ENCODE results near the gene ACADS.

Gene ACADS

GRCh38 chr12:120689397-120690082, 36.1 kb upstream of the ACADS start:
- H3K4me1 ChIP-seq (ENCODE audit: control insufficient read depth, insufficient read depth, low read length), result peaks cover 37% of the 10 kb centered on the region

GRCh38 chr12:120690083-120690450, 35.6 kb upstream of the ACADS start:
- Histone ChIP-seq H3K9ac (ENCODE audit: low read depth, low read length) (no peak overlapping the region), H3K27me3 (ENCODE audit: control insufficient read depth, insufficient read depth, low read length) (no peaks in the 10 kb centered on the region), H3K4me1 (ENCODE audit: control insufficient read depth, insufficient read depth, low read length) (peaks cover 37% of the 10 kb centered on the region), H3K4me3 (ENCODE audit: low read depth, low read length) (peak overlapping the region; percentile 87), H3K36me3 (ENCODE audit: control insufficient read depth, insufficient read depth, low read length) (peaks cover 9% of the 10 kb centered on the region), H3K9me3 (ENCODE audit: control insufficient read depth, insufficient read depth, low read length) (no peaks in the 10 kb centered on the region)

More at GRCh38 chr12:120689397-120690082, 36.1 kb upstream of the ACADS start:
- Histone ChIP-seq H3K9me3 (ENCODE audit: control insufficient read depth, insufficient read depth, low read length) (no peaks in the 10 kb centered on the region), H3K27me3 (ENCODE audit: control insufficient read depth, insufficient read depth, low read length) (no peaks in the 10 kb centered on the region), H3K4me3 (ENCODE audit: low read depth, low read length) (peak overlapping the region; percentile 87), H3K9ac (ENCODE audit: low read depth, low read length) (peak overlapping the region; percentile 3), H3K36me3 (ENCODE audit: control insufficient read depth, insufficient read depth, low read length) (peaks cover 4% of the 10 kb centered on the region)

- no peaks in the 10 kb centered on the region for H3K9me3 ChIP-seq (ENCODE audit: control insufficient read depth, insufficient read depth, low read length)
- H3K36me3 ChIP-seq (ENCODE audit: control insufficient read depth, insufficient read depth, low read length), result peaks cover 18% of the 10 kb centered on the region
- no peak overlapping the region for H3K9ac ChIP-seq (ENCODE audit: low read depth, low read length)
- H3K27me3 ChIP-seq (ENCODE audit: control insufficient read depth, insufficient read depth, low read length), result no peaks in the 10 kb centered on the region
- peaks cover 35% of the 10 kb centered on the region for H3K4me1 ChIP-seq (ENCODE audit: control insufficient read depth, insufficient read depth, low read length)
- H3K4me3 ChIP-seq (ENCODE audit: low read depth, low read length), result no peak overlapping the region
These were observed 34.6 kb upstream of the ACADS start for GRCh38 chr12:120690978-120691377.

- H3K4me3 ChIP-seq (ENCODE audit: low read depth, low read length), result no peak overlapping the region
- peaks cover 34% of the 10 kb centered on the region for H3K36me3 ChIP-seq (ENCODE audit: control insufficient read depth, insufficient read depth, low read length)
- H3K9ac ChIP-seq (ENCODE audit: low read depth, low read length), result no peak overlapping the region
- H3K27me3 ChIP-seq (ENCODE audit: control insufficient read depth, insufficient read depth, low read length), result no peaks in the 10 kb centered on the region
- H3K9me3 ChIP-seq (ENCODE audit: control insufficient read depth, insufficient read depth, low read length), result no peaks in the 10 kb centered on the region
- peaks cover 35% of the 10 kb centered on the region for H3K4me1 ChIP-seq (ENCODE audit: control insufficient read depth, insufficient read depth, low read length)
These were observed 33.0 kb upstream of the ACADS start for GRCh38 chr12:120692524-120693033.

- H3K9ac ChIP-seq (ENCODE audit: low read depth, low read length), result no peak overlapping the region
- H3K36me3 ChIP-seq (ENCODE audit: control insufficient read depth, insufficient read depth, low read length), result peaks cover 40% of the 10 kb centered on the region
- no peak overlapping the region for H3K4me3 ChIP-seq (ENCODE audit: low read depth, low read length)
- H3K9me3 ChIP-seq (ENCODE audit: control insufficient read depth, insufficient read depth, low read length), result no peaks in the 10 kb centered on the region
- no peaks in the 10 kb centered on the region for H3K27me3 ChIP-seq (ENCODE audit: control insufficient read depth, insufficient read depth, low read length)
- peaks cover 30% of the 10 kb centered on the region for H3K4me1 ChIP-seq (ENCODE audit: control insufficient read depth, insufficient read depth, low read length)
These were observed 31.8 kb upstream of the ACADS start for GRCh38 chr12:120693848-120694247.

GRCh38 chr12:120696626-120697025, 29.0 kb upstream of the ACADS start:
- H3K4me3 ChIP-seq (ENCODE audit: low read depth, low read length), result no peak overlapping the region
- H3K9ac ChIP-seq (ENCODE audit: low read depth, low read length), result no peak overlapping the region
- H3K36me3 ChIP-seq (ENCODE audit: control insufficient read depth, insufficient read depth, low read length), result peaks cover 61% of the 10 kb centered on the region
- H3K27me3 ChIP-seq (ENCODE audit: control insufficient read depth, insufficient read depth, low read length), result no peaks in the 10 kb centered on the region
- H3K9me3 ChIP-seq (ENCODE audit: control insufficient read depth, insufficient read depth, low read length), result no peaks in the 10 kb centered on the region
- peaks cover 17% of the 10 kb centered on the region for H3K4me1 ChIP-seq (ENCODE audit: control insufficient read depth, insufficient read depth, low read length)

GRCh38 chr12:120697344-120697743, 28.3 kb upstream of the ACADS start:
- no peaks in the 10 kb centered on the region for H3K9me3 ChIP-seq (ENCODE audit: control insufficient read depth, insufficient read depth, low read length)
- H3K4me3 ChIP-seq (ENCODE audit: low read depth, low read length), result no peak overlapping the region
- no peaks in the 10 kb centered on the region for H3K27me3 ChIP-seq (ENCODE audit: control insufficient read depth, insufficient read depth, low read length)
- peaks cover 67% of the 10 kb centered on the region for H3K36me3 ChIP-seq (ENCODE audit: control insufficient read depth, insufficient read depth, low read length)
- H3K4me1 ChIP-seq (ENCODE audit: control insufficient read depth, insufficient read depth, low read length), result peaks cover 17% of the 10 kb centered on the region
- no peak overlapping the region for H3K9ac ChIP-seq (ENCODE audit: low read depth, low read length)

GRCh38 chr12:120698665-120699064, 27.0 kb upstream of the ACADS start:
- no peak overlapping the region for H3K9ac ChIP-seq (ENCODE audit: low read depth, low read length)
- no peaks in the 10 kb centered on the region for H3K27me3 ChIP-seq (ENCODE audit: control insufficient read depth, insufficient read depth, low read length)
- H3K4me3 ChIP-seq (ENCODE audit: low read depth, low read length), result no peak overlapping the region
- peaks cover 69% of the 10 kb centered on the region for H3K36me3 ChIP-seq (ENCODE audit: control insufficient read depth, insufficient read depth, low read length)
- H3K4me1 ChIP-seq (ENCODE audit: control insufficient read depth, insufficient read depth, low read length), result peaks cover 6% of the 10 kb centered on the region
- H3K9me3 ChIP-seq (ENCODE audit: control insufficient read depth, insufficient read depth, low read length), result no peaks in the 10 kb centered on the region

GRCh38 chr12:120699553-120699952, 26.1 kb upstream of the ACADS start:
- Histone ChIP-seq H3K9ac (ENCODE audit: low read depth, low read length) (no peak overlapping the region), H3K4me1 (ENCODE audit: control insufficient read depth, insufficient read depth, low read length) (no peaks in the 10 kb centered on the region), H3K4me3 (ENCODE audit: low read depth, low read length) (no peak overlapping the region), H3K27me3 (ENCODE audit: control insufficient read depth, insufficient read depth, low read length) (no peaks in the 10 kb centered on the region), H3K9me3 (ENCODE audit: control insufficient read depth, insufficient read depth, low read length) (no peaks in the 10 kb centered on the region), H3K36me3 (ENCODE audit: control insufficient read depth, insufficient read depth, low read length) (peaks cover 65% of the 10 kb centered on the region)

GRCh38 chr12:120700886-120701285, 24.7 kb upstream of the ACADS start:
- no peak overlapping the region for H3K9ac ChIP-seq (ENCODE audit: low read depth, low read length)
- peaks cover 52% of the 10 kb centered on the region for H3K36me3 ChIP-seq (ENCODE audit: control insufficient read depth, insufficient read depth, low read length)
- H3K27me3 ChIP-seq (ENCODE audit: control insufficient read depth, insufficient read depth, low read length), result no peaks in the 10 kb centered on the region
- H3K4me3 ChIP-seq (ENCODE audit: low read depth, low read length), result no peak overlapping the region
- no peaks in the 10 kb centered on the region for H3K4me1 ChIP-seq (ENCODE audit: control insufficient read depth, insufficient read depth, low read length)
- no peaks in the 10 kb centered on the region for H3K9me3 ChIP-seq (ENCODE audit: control insufficient read depth, insufficient read depth, low read length)

- Histone ChIP-seq H3K9ac (ENCODE audit: low read depth, low read length) (no peak overlapping the region), H3K36me3 (ENCODE audit: control insufficient read depth, insufficient read depth, low read length) (peaks cover 35% of the 10 kb centered on the region), H3K9me3 (ENCODE audit: control insufficient read depth, insufficient read depth, low read length) (no peaks in the 10 kb centered on the region), H3K4me1 (ENCODE audit: control insufficient read depth, insufficient read depth, low read length) (no peaks in the 10 kb centered on the region), H3K27me3 (ENCODE audit: control insufficient read depth, insufficient read depth, low read length) (no peaks in the 10 kb centered on the region), H3K4me3 (ENCODE audit: low read depth, low read length) (no peak overlapping the region)
These were observed 23.0 kb upstream of the ACADS start for GRCh38 chr12:120702637-120703036.

GRCh38 chr12:120703311-120703942, 22.2 kb upstream of the ACADS start:
- H3K9me3 ChIP-seq (ENCODE audit: control insufficient read depth, insufficient read depth, low read length), result no peaks in the 10 kb centered on the region
- H3K4me3 ChIP-seq (ENCODE audit: low read depth, low read length), result no peak overlapping the region
- no peaks in the 10 kb centered on the region for H3K27me3 ChIP-seq (ENCODE audit: control insufficient read depth, insufficient read depth, low read length)
- H3K9ac ChIP-seq (ENCODE audit: low read depth, low read length), result no peak overlapping the region
- no peaks in the 10 kb centered on the region for H3K4me1 ChIP-seq (ENCODE audit: control insufficient read depth, insufficient read depth, low read length)
- H3K36me3 ChIP-seq (ENCODE audit: control insufficient read depth, insufficient read depth, low read length), result peaks cover 32% of the 10 kb centered on the region

Data from iPS-15b (cell line).